A673 (cell line): Measurements from ENCODE around the gene SYNGR2. TPM values are rescaled to one million over a fixed set of nuclear protein-coding genes. Genes with fewer than 3 reads are reported as not detected.

Source experiments
- BruUV-seq: library from RNA; stranded (reverse); fragments of 400-500 nt; replicated peaks from 2 replicates; lab custom pipeline; 2021; lab: Mats Ljungman, UMichigan
- CTCF ChIA-PET: fragments of 300-600 bp; sonication (Branson Sonifier 250); formaldehyde crosslinking; loops from one replicate; lab custom pipeline; 2022; ENCODE audit warnings: antibody characterized with exemption; lab: Charles Lee
- POLR2A ChIA-PET: fragments of 300-600 bp; sonication (Branson Sonifier 250); formaldehyde crosslinking; loops from one replicate; lab custom pipeline; 2022; ENCODE audit warnings: antibody characterized with exemption; ENCODE audit not compliant: low non-redundant PET; lab: Charles Lee
- DNase-seq: peaks from one replicate; pipeline ENCODE4 v3.0.0-alpha.2; 2015; ENCODE audit warnings: low spot score
- H3K27ac ChIP-seq: fragments of 200-600 bp; sonication (generic); 2 replicates; pipeline ENCODE4 v1.5.1; 2016; ENCODE audit warnings: mixed run types, low read depth, mild to moderate bottlenecking, mixed read lengths, antibody characterized with exemption, low read length; ENCODE audit not compliant: poor library complexity, severe bottlenecking
- H3K27me3 ChIP-seq: fragments of 200-600 bp; sonication (generic); replicated peaks from 2 replicates; pipeline ENCODE4 v1.6.1; 2017; ENCODE audit warnings: mixed run types, low read depth, mild to moderate bottlenecking, mixed read lengths, antibody characterized with exemption, low read length; ENCODE audit not compliant: insufficient read depth, poor library complexity
- H3K36me3 ChIP-seq: fragments of 200-600 bp; sonication (generic); 2 replicates; pipeline ENCODE4 v1.6.1; 2016; ENCODE audit warnings: mixed run types, mild to moderate bottlenecking, mixed read lengths, antibody characterized with exemption, low read length; ENCODE audit not compliant: insufficient read depth, poor library complexity, severe bottlenecking
- H3K4me1 ChIP-seq: fragments of 200-600 bp; sonication (generic); 2 replicates; pipeline ENCODE4 v1.6.1; 2017; ENCODE audit warnings: mixed run types, mild to moderate bottlenecking, mixed read lengths, antibody characterized with exemption, low read length; ENCODE audit not compliant: insufficient read depth, poor library complexity, severe bottlenecking
- H3K4me3 ChIP-seq: fragments of 200-600 bp; sonication (generic); 2 replicates; pipeline ENCODE4 v1.5.1; 2016; ENCODE audit warnings: low read depth, mixed run types, mild to moderate bottlenecking, mixed read lengths, low read length; ENCODE audit not compliant: poor library complexity, severe bottlenecking
- H3K9me3 ChIP-seq: fragments of 200-600 bp; sonication (generic); 2 replicates; pipeline ENCODE4 v1.6.1; 2016; ENCODE audit warnings: mixed run types, low read depth, mild to moderate bottlenecking, mixed read lengths, antibody characterized with exemption, low read length; ENCODE audit not compliant: poor library complexity, severe bottlenecking
- CTCF ChIP-seq: fragments of 300-800, 200-600 bp; sonication (generic); conservative IDR thresholded peaks from 2 replicates; pipeline ENCODE4 v1.5.1; 2017; ENCODE audit warnings: low read depth, mild to moderate bottlenecking, antibody characterized with exemption, low read length, moderate library complexity, mixed read lengths
- EZH2 ChIP-seq: fragments of 200-600 bp; sonication (generic); IDR thresholded peaks from 2 replicates; pipeline ENCODE4 v1.6.1; 2017; ENCODE audit warnings: borderline replicate concordance, low read depth, mild to moderate bottlenecking, mixed read lengths, antibody characterized with exemption, low read length; ENCODE audit not compliant: poor library complexity, severe bottlenecking
- intact Hi-C: fragments of 100-400 bp; cut with micrococcal nuclease; formaldehyde crosslinking; loops from one replicate; pipeline ENCODE4 v1.10.0; 2022; ENCODE audit not compliant: unreplicated experiment
- total RNA-seq: library from RNA; stranded (reverse); gene quantifications from 2 replicates; pipeline ENCODE4 v1.2.3, GENCODE V29; 2021

SYNGR2 gene
- total RNA-seq, 1 experiment from 2014 or later = 55.3 TPM

- peaks cover 5% of the 10 kb centered on the region for H3K4me1 ChIP-seq
- intact Hi-C loops = no loop called here
- no peaks in the 10 kb centered on the region for H3K9me3 ChIP-seq
- TF ChIP-seq CTCF = no peak
- no peak for TF ChIP-seq EZH2
- no peak overlapping the region for H3K4me3 ChIP-seq
- no peak for DNase-seq
- ChIA-PET CTCF (no interaction called here), POLR2A (no interaction called here)
- no peaks in the 10 kb centered on the region for H3K36me3 ChIP-seq
- H3K27me3 ChIP-seq = no peaks in the 10 kb centered on the region
- H3K27ac ChIP-seq = no peak overlapping the region
- no TSS peak for BruUV-seq
Measured at GRCh38 chr17:78148286-78149016, 19.9 kb upstream of the SYNGR2 start.

GRCh38 chr17:78151514-78152008 lies 16.8 kb upstream of the SYNGR2 start:
- H3K4me1 ChIP-seq = peaks cover 5% of the 10 kb centered on the region
- no TSS peak for BruUV-seq
- H3K27me3 ChIP-seq = no peaks in the 10 kb centered on the region
- TF ChIP-seq CTCF (no peak), EZH2 (no peak)
- no peaks in the 10 kb centered on the region for H3K9me3 ChIP-seq
- ChIA-PET POLR2A (no interaction called here), CTCF (interaction anchor here (0.7 kb wide), 1 partner anchor 132 kb away, joined by 7 read pairs; no protein-coding TSS in a partner anchor)
- H3K36me3 ChIP-seq = no peaks in the 10 kb centered on the region
- H3K4me3 ChIP-seq = no peak overlapping the region
- no peak for DNase-seq
- intact Hi-C loops = no loop called here
- H3K27ac ChIP-seq = no peak overlapping the region

- H3K27ac ChIP-seq = no peak overlapping the region
- CTCF ChIA-PET = no interaction called here
- DNase-seq = no peak
- no TSS peak for BruUV-seq
- no peaks in the 10 kb centered on the region for H3K36me3 ChIP-seq
- H3K4me3 ChIP-seq = no peak overlapping the region
- TF ChIP-seq EZH2 (no peak), CTCF (no peak)
- H3K4me1 ChIP-seq = peaks cover 5% of the 10 kb centered on the region
- H3K27me3 ChIP-seq = no peaks in the 10 kb centered on the region
- POLR2A ChIA-PET = no interaction called here
- no peaks in the 10 kb centered on the region for H3K9me3 ChIP-seq
- intact Hi-C loops = no loop called here
Measured at GRCh38 chr17:78154903-78155811, 13.2 kb upstream of the SYNGR2 start.
